GM23338 (cell line): ENCODE measurements around the gene TRUB2.

Source experiments
- CTCF ChIP-seq, 2 experiments: fragments of 200-600 bp in 1 of 2; sonication (generic) in 1 of 2; conservative IDR thresholded peaks; 2 replicates each; pipeline versions ENCODE4 v1.5.1 to v1.6.1; 2016 to 2017; ENCODE audit warnings: antibody characterized with exemption in 2 of 2, low read depth in 2 of 2, mild to moderate bottlenecking in 2 of 2, moderate library complexity in 1 of 2
- ETS1 ChIP-seq: IDR thresholded peaks from 2 replicates; pipeline ENCODE4 v1.6.1; 2016; ENCODE audit warnings: antibody characterized with exemption
- EZH2 ChIP-seq: fragments of 200-600 bp; sonication (generic); IDR thresholded peaks from one replicate; pipeline ENCODE4 v1.8.0; 2017; ENCODE audit warnings: antibody characterized with exemption, mild to moderate bottlenecking, low read depth; ENCODE audit not compliant: unreplicated experiment
- EZH2phosphoT487 ChIP-seq: fragments of 200-600 bp; sonication (generic); IDR thresholded peaks from one replicate; pipeline ENCODE4 v1.8.1; 2018; ENCODE audit warnings: antibody characterized with exemption; ENCODE audit not compliant: unreplicated experiment
- JUNB ChIP-seq: IDR thresholded peaks from one replicate; pipeline ENCODE4 v1.6.1; 2016; ENCODE audit warnings: antibody characterized with exemption; ENCODE audit not compliant: unreplicated experiment
- NANOG ChIP-seq: IDR thresholded peaks from 2 replicates; pipeline ENCODE4 v1.6.1; 2016; ENCODE audit warnings: antibody characterized with exemption, borderline replicate concordance
- POLR2AphosphoS5 ChIP-seq: IDR thresholded peaks from 2 replicates; pipeline ENCODE4 v1.6.1; 2016; ENCODE audit warnings: antibody characterized with exemption, low read depth

- TF ChIP-seq EZH2 (no peak), CTCF (conservative IDR thresholded peaks at IDR 0.05; ENCODE audit: low read depth in 2 of 2) (no peak), POLR2AphosphoS5 (no peak), EZH2phosphoT487 (no peak), ETS1 (no peak), NANOG (no peak), JUNB (no peak)
Observed at GRCh38 chr9:128333451-128333869, 11.2 kb upstream of the TRUB2 start.
